SK-N-MC (cell line): Measurements from ENCODE around the gene KLHDC9.

Experiments used
- EZH2 ChIP-seq: fragments of 200-600 bp; sonication (generic); IDR thresholded peaks from one replicate; pipeline ENCODE4 v1.6.1; 2017; ENCODE audit warnings: antibody characterized with exemption
- FOXP2 ChIP-seq: optimal IDR thresholded peaks from 2 replicates; pipeline ENCODE3; 2011; ENCODE audit warnings: mild to moderate bottlenecking, moderate library complexity; ENCODE audit not compliant: insufficient read depth; ENCODE audit errors: extremely low read length, control extremely low read depth
- POLR2AphosphoS5 ChIP-seq: IDR thresholded peaks from 2 replicates; pipeline ENCODE4 v1.6.1; 2012; ENCODE audit warnings: mild to moderate bottlenecking, low read depth, low read length, borderline replicate concordance

DNA sequence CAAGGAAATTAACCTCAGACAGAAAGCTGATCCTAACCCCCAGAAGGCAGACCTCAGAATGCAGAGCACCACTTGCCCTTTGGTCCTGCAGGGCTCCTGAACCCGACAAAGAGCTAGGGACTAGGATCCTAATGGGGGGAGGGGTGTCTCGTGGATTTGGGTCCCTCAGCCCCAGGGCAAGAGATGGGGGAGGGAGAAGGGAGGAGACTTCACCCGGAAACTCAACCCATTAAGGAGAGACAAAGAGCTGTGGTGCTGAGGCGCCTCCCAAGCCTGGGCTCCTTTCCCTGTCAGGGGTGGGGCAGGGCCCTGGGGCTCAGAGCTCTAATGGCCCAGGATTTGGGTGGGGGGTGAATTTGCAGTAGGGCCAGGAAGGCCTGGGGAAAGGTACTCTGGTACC is 11.7 kb upstream of the KLHDC9 start:
- no peak for TF ChIP-seq POLR2AphosphoS5
- no peak for TF ChIP-seq EZH2
- TF ChIP-seq FOXP2 = no peak
